ENCODE data around the gene RNASE4. TPM values are rescaled to one million over a fixed set of nuclear protein-coding genes. Genes with fewer than 3 reads are reported as not detected.

Gene RNASE4
- total RNA-seq, 1 experiment from 2014 or later, result 3.9 TPM

GRCh38 chr14:20706657-20707355, 22.4 kb downstream of the RNASE4 start:
- no peaks in the 10 kb centered on the region for H3K36me3 ChIP-seq (ENCODE audit: control insufficient read depth in 1 of 2, insufficient read depth in 2 of 2, low read length in 2 of 2)
- ATAC-seq (no peak), DNase-seq (ENCODE audit: low read depth, low spot score) (no peak)
- H3K9ac ChIP-seq (ENCODE audit: low read length), result no peak overlapping the region
- H3K9me2 ChIP-seq (ENCODE audit: insufficient read depth), result no peaks in the 10 kb centered on the region
- ChIA-PET POLR2A (no interaction called here), CTCF (no interaction called here), RAD21 (ENCODE audit: low non-redundant PET in 1 of 2, low total read pairs in 2 of 2, uncharacterized antibody in 2 of 2, unreplicated experiment in 2 of 2) (no interaction called here)
- BruUV-seq (replicated peaks), result no TSS peak
- H3K79me2 ChIP-seq (ENCODE audit: insufficient read depth, low read length), result no peaks in the 10 kb centered on the region
- H3K4me3 ChIP-seq (replicated peaks in 1 of 2; ENCODE audit: low read depth in 1 of 2, low read length in 2 of 2), result no peak overlapping the region
- TF ChIP-seq SRF (IDR thresholded peaks at IDR 0.05; ENCODE audit: low read depth) (no peak), YY1 (IDR thresholded peaks at IDR 0.05; ENCODE audit: extremely low read depth, insufficient replicate concordance, low read depth, low read length) (no peak), ZBTB33 (IDR thresholded peaks at IDR 0.05; ENCODE audit: extremely low read depth, insufficient replicate concordance, low read length) (no peak)
- intact Hi-C loops (cut with micrococcal nuclease), result loop anchor here (10.0 kb wide), 1 partner anchor 228 kb away; no protein-coding TSS in a partner anchor
- H3K4me2 ChIP-seq (ENCODE audit: low read length), result no peak overlapping the region
- H3K4me1 ChIP-seq (ENCODE audit: control insufficient read depth in 1 of 2, insufficient read depth in 2 of 2, low read length in 2 of 2), result no peaks in the 10 kb centered on the region
- no peak overlapping the region for H2AFZ ChIP-seq (ENCODE audit: low read depth, low read length, poor library complexity, severe bottlenecking)
- H3K9me3 ChIP-seq (ENCODE audit: control insufficient read depth in 1 of 2, insufficient read depth in 1 of 2, low read depth in 1 of 2, low read length in 2 of 2), result no peaks in the 10 kb centered on the region
- H4K20me1 ChIP-seq (ENCODE audit: insufficient read depth), result no peaks in the 10 kb centered on the region
- no peak overlapping the region for H3K27ac ChIP-seq (ENCODE audit: low read depth, low read length)
- H3K27me3 ChIP-seq (ENCODE audit: insufficient read depth, low read length), result no peaks in the 10 kb centered on the region

GRCh38 chr14:20707622-20708021, 23.3 kb downstream of the RNASE4 start:
- no peaks in the 10 kb centered on the region for H3K27me3 ChIP-seq (ENCODE audit: insufficient read depth, low read length)
- no peak overlapping the region for H3K4me2 ChIP-seq (ENCODE audit: low read length)
- H3K4me1 ChIP-seq (ENCODE audit: control insufficient read depth in 1 of 2, insufficient read depth in 2 of 2, low read length in 2 of 2), result no peaks in the 10 kb centered on the region
- no peak overlapping the region for H3K27ac ChIP-seq (ENCODE audit: low read depth, low read length)
- no peak overlapping the region for H3K4me3 ChIP-seq (replicated peaks in 1 of 2; ENCODE audit: low read depth in 1 of 2, low read length in 2 of 2)
- intact Hi-C loops (cut with micrococcal nuclease), result loop anchor here (10.0 kb wide), 1 partner anchor 227 kb away; no protein-coding TSS in a partner anchor
- CTCF ChIA-PET, result interaction anchor here (1.4 kb wide), 1 partner anchor 307 kb away, joined by 3 read pairs; no protein-coding TSS in a partner anchor
- RAD21 ChIA-PET (ENCODE audit: low non-redundant PET in 1 of 2, low total read pairs in 2 of 2, uncharacterized antibody in 2 of 2, unreplicated experiment in 2 of 2), result no interaction called here
- H2AFZ ChIP-seq (ENCODE audit: low read depth, low read length, poor library complexity, severe bottlenecking), result no peak overlapping the region
- no peaks in the 10 kb centered on the region for H3K9me3 ChIP-seq (ENCODE audit: control insufficient read depth in 1 of 2, insufficient read depth in 1 of 2, low read depth in 1 of 2, low read length in 2 of 2)
- BruUV-seq (replicated peaks), result no TSS peak
- no peaks in the 10 kb centered on the region for H4K20me1 ChIP-seq (ENCODE audit: insufficient read depth)
- H3K36me3 ChIP-seq (ENCODE audit: control insufficient read depth in 1 of 2, insufficient read depth in 2 of 2, low read length in 2 of 2), result no peaks in the 10 kb centered on the region
- ATAC-seq (no peak), DNase-seq (ENCODE audit: low read depth, low spot score) (no peak)
- no peak overlapping the region for H3K9ac ChIP-seq (ENCODE audit: low read length)
- H3K79me2 ChIP-seq (ENCODE audit: insufficient read depth, low read length), result no peaks in the 10 kb centered on the region
- TF ChIP-seq JUND (IDR thresholded peaks at IDR 0.05), result no peak
- TF ChIP-seq POLR2A (IDR thresholded peaks at IDR 0.05; ENCODE audit: borderline replicate concordance, extremely low read depth, insufficient read depth, insufficient read length), result no peak
- no peak for TF ChIP-seq CBX3 (IDR thresholded peaks at IDR 0.05; ENCODE audit: low read depth)
- no peak for TF ChIP-seq CTCF (IDR thresholded peaks at IDR 0.05 in 2 of 3, conservative IDR thresholded peaks at IDR 0.05 in 1 of 3; ENCODE audit: borderline replicate concordance in 1 of 3, insufficient read depth in 1 of 3, low read depth in 2 of 3, low read length in 2 of 3)
- no peak for TF ChIP-seq CEBPB (IDR thresholded peaks at IDR 0.05; ENCODE audit: low read depth)
- TF ChIP-seq SP1 (IDR thresholded peaks at IDR 0.05; ENCODE audit: low read depth), result no peak
- no peak for TF ChIP-seq ZFX (IDR thresholded peaks at IDR 0.05)
- POLR2A ChIA-PET, result no interaction called here
- no peaks in the 10 kb centered on the region for H3K9me2 ChIP-seq (ENCODE audit: insufficient read depth)
